HG03025 (cell line): ENCODE data around the gene BOLA1.
"Not testable (repeated sequence)": the region's sequence is repeated elsewhere in the genome, so short reads cannot be mapped to it uniquely, and the experiment has no call there.

Source experiments
- ATAC-seq: cut with Tn5 transposase; IDR thresholded peaks from one replicate; pipeline ENCODE4 v1.9.1; 2021; ENCODE audit warnings: mild to moderate bottlenecking, moderate library complexity; ENCODE audit not compliant: unreplicated experiment, low FRiP score

BOLA1 gene

DNA sequence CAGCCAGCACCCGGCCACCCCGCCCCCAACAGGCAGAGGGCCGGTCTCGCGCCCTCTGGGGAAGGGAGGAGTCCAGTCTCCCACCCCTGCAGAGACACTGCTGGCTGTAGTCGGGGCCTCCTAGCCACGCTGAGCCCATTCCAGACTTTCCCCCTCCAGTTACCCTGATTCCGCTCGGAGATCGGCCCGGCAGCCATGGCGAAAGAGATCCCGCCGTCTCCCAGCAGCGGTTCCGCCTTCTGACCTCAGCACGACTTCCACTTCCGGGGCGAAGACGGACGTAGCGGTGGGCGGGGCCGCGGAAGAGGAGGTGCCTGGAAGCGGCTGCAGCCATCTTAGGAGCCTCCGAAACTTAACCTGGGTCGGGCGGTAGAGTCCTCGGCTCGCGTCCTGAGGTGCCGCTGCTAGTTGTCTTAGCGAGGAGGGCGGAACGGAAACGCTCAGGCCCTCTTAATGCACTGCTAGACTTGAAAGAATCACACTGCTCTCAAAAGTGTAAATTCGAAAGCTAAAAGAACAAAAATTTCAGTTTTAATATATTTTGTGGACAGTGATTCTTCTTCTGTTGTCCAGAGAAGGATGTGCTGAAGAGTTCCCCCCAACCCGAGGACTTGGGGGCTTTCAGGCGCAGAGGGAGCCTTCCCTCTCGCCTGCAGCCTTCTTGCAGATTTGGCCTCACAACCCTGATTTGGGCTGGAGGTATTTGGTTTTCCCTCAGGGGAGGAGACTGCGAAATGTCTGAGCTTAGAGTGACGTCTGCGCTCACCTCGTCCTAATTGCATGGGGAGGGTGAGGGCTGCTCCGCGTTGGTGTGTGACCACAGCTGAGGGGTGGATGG is 28.4 kb downstream of the BOLA1 start, which contains the start of gene SF3B4:
Gene SF3B4, minus strand, starts transcription at position 241 of the 838 bp plus-strand sequence. Its CDS starts 44 bp downstream, at position 197.
- ATAC-seq: peak; percentile 91

DNA sequence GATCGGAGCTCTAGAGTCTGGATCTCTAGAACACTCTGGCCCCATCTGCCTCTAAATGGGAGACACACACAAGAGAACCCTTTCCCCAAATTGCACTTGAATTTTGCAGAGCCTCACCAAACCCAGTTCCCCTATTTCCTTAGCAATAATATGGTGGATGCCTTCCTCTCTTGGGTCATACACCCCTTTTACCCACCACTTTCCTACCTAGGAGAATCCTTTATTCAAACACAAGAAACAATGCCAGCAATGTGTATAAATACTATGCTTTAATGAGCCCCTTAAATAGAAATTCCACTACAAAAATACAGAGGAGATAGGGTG is 29.0 kb downstream of the BOLA1 start:
- ATAC-seq: no peak

DNA sequence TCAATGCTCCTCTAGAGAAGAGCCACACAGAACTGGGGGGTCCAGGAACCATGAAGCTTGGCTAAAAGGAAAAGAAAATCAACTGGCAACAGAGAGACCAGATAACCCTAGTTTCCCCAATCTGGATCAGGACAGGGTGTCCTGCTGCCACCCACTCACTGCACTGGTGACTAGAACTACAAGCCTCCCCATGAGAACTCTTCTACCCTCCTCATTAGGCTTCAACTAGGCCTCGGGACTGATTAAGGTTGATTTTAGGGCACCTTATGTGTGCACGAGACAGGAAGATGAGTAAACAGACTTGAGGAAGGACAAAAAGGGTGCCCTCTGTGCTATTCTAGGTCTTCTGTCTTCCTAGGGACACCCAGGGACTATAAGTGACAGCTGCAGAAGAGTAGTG is 30.5 kb downstream of the BOLA1 start:
- ATAC-seq: no peak

DNA sequence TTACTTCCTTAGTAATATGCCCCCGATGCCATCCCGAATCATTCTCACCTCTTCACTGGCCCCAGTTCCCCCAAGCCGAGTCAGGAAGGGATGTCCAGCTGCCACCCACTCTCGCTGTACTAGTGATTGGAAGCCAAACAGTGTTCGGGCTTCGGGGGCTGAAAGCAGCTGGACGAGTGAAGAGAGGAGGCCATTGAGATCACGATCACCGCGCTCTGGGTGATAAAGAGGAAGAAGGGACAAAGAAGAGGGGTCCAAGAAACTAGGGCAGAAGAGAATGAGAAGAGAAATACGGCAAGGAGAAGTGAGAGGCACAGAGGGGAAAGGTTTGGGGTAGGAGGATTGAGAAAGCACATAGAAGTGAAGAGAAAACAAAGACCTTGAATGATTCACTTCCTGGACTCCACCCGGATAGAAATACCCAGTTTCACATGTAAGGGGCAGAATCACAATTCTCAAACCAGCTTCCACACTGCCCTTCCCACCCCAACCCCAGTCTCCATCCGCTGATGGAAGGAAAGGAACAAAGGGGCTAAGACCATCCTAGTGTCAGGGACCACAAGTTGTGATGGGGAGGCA is 31.9 kb downstream of the BOLA1 start:
- ATAC-seq: no peak

DNA sequence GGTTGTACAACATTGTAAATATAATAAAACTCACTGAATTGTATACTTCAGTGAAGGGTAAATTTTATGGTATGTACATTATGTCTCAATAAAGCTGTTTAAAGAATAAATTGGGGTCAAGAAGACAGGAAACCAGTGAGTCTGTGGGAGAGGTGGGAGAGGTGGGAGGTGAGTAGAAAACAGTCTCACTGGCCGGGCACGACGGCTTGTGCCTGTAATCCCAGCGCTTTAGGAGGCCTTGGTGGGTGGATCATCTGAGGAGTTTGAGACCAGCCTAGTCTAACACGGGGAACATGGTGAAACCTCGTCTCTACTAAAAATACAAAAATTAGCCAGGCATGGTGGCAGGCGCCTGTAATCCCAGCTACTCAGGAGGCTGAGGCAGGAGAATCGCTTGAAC is 33.1 kb downstream of the BOLA1 start:
- ATAC-seq: no peak

DNA sequence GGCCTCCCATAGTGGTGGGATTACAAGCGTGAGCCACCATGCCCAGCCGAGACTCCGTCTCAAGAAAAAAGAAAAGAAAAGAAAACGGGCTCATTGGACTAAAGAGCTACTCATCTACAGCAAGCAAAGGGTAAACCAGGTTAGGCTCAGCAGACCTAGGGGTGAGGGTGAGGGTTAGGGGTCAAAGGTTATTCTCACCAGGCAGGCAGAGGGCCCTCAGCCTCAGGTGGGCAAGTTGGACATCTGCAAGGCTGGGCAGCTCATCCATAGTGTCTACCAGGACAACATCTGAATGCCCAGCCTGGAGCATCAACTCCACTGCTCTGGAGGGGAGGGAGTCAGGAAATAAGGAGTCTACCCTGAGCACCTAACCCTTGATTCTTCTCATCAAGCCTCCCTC is 33.8 kb downstream of the BOLA1 start:
- no peak for ATAC-seq

DNA sequence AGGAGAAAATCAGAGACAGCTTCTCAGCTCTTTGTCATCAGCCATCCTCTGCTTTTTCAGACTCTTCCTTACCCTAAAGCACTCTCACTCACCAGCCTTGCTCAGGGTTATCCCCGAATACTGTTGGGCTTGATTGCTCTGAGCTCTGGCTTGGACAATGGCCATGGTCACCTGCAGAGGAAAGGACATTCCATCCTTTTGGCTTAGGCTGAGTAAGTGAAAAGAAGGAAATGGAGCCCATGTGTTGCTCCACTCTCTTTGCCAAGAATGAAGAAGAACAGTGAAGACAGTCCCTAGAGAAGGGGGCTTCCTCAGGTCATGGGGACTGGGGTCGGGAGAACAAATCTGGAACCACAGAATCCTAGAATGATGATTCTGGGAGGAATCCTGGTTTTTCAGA is 35.0 kb downstream of the BOLA1 start:
- no peak for ATAC-seq

DNA sequence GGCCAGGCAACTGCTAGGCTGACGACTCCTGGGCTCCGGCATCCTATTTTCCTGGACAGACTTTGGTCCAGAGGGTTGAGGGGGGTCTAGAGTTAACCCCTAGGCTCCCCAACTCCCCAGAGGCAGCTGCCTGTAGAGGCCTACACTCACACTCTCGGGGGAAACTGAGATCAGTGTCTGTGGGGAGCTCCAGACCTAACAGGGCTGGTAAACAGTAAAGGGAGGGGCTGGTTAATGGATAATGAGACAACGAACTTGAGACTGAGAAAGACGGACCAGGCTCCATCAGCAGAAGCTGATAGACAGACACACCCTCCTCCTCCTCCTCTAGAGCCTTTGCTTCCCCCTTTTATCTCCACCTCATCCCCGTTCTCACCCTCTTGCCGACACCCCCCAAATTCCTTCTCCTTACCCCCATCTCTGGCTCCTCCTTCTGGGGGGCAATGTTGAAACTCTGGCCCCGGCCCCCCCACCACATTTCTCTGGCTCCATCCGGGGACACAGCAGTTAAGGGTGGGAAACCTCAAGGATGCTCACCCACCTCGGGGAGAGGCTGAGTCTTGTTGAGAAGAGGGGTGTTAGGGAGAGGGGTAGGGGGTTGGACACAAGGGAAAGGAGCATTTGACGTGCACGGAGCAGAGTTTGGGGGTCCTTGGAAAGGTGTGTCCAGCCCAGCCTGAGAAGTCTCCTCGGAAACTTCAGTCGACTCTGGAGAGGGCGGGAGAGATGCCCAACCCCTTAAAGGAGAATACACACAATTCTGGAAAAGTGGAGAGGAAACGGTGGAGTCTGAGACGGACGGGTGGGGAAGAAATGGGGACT is 37.0 kb downstream of the BOLA1 start, which contains the start of gene MTMR11:
Gene MTMR11, minus strand, starts transcription at position 710 of the 822 bp plus-strand sequence. Its CDS starts 232 bp downstream, at position 478.
- ATAC-seq: no peak

DNA sequence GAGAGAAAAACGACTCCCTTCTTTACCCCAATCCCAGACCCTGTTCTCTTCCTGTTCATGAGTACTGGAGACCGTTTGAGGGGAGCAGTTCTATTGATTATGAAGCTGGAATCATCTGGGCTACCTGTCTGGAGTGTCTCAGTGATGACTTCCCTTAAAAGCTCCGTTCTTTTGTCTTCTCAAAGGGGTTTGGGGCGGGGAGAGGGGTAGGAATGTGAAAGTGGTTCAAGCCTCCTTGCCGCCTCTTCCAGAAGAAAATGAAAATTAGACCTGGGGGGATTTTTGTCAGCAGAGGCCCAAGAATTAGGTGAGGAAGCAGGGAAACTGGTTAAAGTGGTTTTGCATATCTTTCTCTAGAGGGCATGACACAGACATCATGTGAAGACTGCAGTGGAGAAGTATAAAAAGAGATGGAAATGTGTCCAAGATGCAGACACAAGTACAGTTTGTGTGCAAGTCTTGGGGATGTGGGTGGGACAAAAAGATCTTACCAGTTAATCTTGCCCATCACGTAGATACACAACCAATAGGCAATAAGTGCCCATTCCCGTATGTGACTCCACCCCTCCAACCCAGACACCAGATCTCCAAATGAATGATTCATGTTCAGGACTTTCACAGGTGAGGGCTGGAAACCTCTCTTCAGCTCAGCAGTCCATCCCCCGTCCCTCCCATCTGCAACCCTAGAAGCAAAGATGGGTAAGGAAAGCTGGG is 37.8 kb downstream of the BOLA1 start:
- ATAC-seq: no peak

DNA sequence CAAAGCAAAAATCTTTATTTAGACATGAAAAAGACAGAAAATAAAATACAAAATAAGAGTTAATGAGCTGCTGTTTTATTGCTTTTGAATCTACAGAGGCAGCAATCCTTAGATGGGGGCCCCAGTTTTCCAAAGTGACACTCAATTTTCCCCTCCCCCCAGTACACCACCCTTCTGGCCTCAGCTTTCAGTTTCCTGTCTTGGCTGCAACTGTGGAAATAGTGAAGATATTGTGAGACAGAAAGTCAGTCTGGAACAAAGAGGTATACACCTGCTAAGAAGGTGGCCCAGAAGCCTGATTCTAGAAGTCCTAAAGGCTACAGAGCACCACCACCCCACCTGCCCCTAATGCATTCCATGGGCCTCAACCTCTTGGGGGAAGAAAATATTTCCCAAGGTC is 38.4 kb downstream of the BOLA1 start:
- no peak for ATAC-seq

DNA sequence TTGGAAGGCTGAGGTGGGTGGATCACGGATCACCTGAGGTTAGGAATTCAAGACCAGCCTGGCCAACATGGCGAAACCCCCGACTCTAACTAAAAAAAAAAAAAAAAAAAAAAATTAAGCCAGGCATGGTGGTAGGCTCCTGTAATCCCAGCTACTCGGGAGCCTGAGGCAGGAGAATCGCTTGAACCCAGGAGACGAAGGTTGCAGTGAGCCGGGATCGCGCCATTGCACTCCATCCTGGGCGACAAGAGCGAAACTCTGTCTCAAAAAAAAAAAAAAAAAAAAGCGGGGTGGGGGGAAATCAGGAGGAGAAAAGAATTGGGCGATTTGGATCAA is 39.3 kb downstream of the BOLA1 start:
- ATAC-seq: not testable (repeated sequence)

DNA sequence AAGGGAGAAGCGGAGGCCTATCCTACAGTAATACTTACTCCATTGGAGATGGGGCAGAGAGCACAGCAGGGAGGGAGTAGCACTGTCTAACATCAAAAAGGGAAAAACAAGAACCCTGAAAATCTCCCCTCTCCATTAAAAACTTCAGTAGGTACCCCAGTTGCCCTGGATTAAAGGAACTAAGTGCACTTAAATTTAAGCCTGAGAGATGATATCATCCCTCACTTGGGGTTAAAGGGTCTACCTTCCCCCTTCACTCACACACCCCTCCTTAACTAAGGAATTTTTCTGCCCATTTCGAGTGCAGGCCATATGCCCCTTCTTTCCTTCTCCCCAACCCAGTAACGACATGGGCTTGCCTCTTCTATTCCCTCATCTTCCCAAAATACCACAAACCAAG is 41.1 kb downstream of the BOLA1 start:
- no peak for ATAC-seq

DNA sequence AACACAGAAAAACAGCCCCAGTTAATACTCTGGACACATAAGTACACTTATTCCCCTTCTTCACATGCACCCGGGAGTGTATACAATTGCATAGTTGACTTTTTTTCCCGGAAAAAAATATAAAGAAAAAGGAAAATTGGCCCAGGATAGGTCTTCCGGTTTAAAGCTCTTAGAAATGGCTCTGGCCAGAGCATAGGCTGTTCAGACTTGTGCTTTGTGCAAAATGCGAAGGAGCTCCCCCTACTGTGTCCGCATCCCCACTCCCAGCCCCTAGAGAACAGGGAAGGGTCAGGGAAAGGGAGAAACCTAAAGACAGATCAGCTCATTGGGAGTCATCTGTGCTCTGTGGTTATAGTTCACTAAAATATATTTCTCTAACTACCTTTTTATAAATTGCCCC is 42.8 kb downstream of the BOLA1 start:
- ATAC-seq: no peak

DNA sequence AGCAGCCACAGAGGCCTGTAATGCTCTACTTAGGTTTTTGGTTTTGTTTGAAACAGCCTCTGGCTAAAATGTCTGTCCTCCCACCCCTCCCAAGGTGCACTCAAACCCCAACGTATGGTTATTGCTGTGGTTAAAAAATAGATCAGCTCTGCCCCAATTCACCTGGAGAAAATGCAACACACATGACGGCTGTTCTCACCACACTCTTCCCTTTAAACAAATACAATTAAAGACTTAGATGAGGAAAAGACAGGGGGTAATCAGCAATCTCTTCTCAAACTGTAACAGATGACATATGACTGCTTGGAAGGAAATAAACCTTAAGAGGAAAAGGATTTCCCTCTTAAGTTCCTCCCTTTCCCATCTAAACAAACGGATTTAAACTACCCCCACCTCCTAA is 43.5 kb downstream of the BOLA1 start:
- no peak for ATAC-seq

DNA sequence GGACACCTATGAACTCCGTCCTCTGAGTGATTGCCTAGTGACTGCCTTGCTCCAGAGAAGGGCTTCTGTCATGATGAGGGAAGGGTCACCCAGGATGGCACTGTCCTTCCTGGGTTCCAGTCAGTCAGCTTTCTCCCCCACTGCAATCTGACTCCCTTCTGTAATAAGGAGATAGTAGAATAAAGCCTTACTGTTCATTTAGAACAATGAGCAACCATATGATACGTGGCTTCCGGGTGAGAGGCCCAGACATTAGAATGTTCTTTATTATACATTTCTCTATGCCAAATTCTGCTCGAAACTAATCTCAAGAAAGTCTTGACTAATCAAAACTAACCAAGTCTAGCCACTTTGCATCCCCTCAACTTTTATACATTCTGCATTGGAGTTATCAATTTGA is 45.8 kb downstream of the BOLA1 start:
- ATAC-seq: no peak

DNA sequence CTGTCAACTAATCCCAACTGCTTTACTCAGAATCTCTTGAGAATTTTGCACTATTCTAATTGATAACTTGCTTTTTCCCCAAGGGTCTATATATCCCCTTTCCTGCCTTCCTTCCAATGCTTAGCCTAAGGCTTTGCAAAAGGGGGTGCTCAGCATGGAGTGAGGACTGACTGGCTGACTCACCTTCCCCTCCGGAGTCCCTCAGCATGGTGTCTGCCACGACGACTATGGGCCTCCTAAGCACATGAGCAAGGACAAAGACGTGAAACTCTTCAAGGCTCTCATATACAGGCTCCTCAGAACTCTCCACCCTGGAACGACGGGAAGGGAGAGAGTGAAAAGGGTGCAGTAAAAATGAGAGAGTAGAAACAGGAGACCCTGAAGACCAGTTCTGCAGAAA is 50.5 kb downstream of the BOLA1 start:
- no peak for ATAC-seq
